ENCODE measurements around the gene UBE2Q1. TPM values are rescaled to one million over a fixed set of nuclear protein-coding genes. Genes with fewer than 3 reads are reported as not detected.
A peak's percentile ranks its signal among the peaks of the same experiment; 100 is the strongest.

Gene UBE2Q1
- total RNA-seq, 2 donors from 2014 or later = 80.3 to 82.4 TPM

DNA sequence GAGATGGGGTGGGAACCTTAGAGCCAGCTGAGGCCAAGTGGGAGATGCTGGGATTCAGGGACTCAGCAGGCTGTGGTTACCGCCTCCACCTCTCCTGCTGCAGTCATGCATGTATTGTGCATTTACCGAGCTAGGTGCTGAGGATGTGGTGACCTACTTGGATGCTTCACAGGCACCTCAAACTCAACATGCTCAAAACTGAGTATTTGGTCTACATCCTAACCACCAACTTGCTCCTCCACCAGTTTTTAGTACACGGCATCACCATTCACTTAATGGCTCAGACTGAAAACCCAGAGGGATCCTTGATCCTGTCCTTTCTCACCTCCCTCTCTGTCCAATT, 14.7 kb upstream of the UBE2Q1 start:
- no peaks in the 10 kb centered on the region for H3K36me3 Mint-ChIP-seq (ENCODE audit: low read depth)
- peak; percentile 51 for ATAC-seq
- no peak overlapping the region for H3K4me3 Mint-ChIP-seq
- H3K9me3 ChIP-seq (ENCODE audit: control insufficient read depth, low read length, poor library complexity, severe bottlenecking) = no peaks in the 10 kb centered on the region
- DNase-seq = no peak
- peaks cover 12% of the 10 kb centered on the region for H3K27me3 Mint-ChIP-seq
- H3K27ac Mint-ChIP-seq = no peak overlapping the region
- peaks cover 30% of the 10 kb centered on the region for H3K4me1 Mint-ChIP-seq

DNA sequence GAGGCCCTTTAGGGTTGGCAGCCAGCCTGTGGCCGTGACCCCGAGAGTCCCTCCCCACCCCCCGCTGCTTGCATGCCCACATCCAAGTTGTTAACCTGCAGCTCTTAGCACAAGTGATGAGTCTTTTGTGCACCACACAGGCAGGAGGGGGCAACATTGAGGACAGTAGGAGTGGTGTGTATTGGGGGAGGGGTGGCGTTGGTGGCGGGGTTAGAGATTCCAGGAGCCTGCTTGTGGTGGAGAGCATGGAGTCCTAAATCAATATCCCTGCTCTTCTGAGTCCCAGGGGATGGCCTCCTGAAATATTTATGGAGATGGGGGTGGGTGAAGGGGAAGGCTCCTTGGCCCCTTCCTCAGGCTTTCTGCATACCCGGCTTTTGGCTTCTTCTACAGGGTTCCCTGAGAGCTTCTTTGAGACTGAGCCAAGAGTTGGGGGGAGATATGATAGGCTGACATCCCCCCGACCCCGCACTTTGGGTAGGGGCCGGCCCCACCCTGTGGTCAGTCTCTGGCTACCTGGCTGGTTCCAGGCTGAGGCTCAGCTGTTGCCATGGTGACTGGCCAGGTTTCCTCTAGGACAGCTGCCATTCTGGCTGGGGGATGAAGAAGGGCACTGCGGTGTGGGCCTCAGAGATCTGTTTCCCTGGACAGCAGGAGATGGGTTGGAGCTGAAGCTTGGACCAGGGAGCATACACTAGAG, 14.2 kb upstream of the UBE2Q1 start:
- Mint-ChIP-seq H3K4me3 (no peak overlapping the region), H3K27ac (no peak overlapping the region), H3K4me1 (peaks cover 34% of the 10 kb centered on the region), H3K36me3 (ENCODE audit: low read depth) (no peaks in the 10 kb centered on the region), H3K27me3 (peaks cover 17% of the 10 kb centered on the region)
- ATAC-seq = no peak
- H3K9me3 ChIP-seq (ENCODE audit: control insufficient read depth, low read length, poor library complexity, severe bottlenecking) = no peaks in the 10 kb centered on the region
- no peak for DNase-seq

DNA sequence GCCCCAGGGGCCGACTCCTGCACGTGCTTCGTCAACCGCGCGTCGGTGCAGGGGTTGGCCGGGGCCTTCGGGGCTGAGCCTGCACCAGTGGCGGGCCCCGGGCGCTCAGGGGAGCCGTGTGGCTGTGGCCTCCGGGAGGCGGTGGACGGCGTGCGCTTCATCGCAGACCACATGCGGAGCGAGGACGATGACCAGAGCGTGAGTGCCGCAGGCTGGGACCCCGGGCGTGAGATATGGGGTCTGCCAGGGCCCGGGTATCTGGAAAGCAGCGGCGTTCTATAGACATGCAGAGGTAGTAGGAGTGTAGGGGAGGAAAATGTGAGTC, 13.5 kb upstream of the UBE2Q1 start:
- no peaks in the 10 kb centered on the region for H3K9me3 ChIP-seq (ENCODE audit: control insufficient read depth, low read length, poor library complexity, severe bottlenecking)
- ATAC-seq = no peak
- Mint-ChIP-seq H3K4me3 (no peak overlapping the region), H3K36me3 (ENCODE audit: low read depth) (no peaks in the 10 kb centered on the region), H3K4me1 (peaks cover 35% of the 10 kb centered on the region), H3K27ac (no peak overlapping the region), H3K27me3 (peaks cover 23% of the 10 kb centered on the region)
- DNase-seq = no peak

DNA sequence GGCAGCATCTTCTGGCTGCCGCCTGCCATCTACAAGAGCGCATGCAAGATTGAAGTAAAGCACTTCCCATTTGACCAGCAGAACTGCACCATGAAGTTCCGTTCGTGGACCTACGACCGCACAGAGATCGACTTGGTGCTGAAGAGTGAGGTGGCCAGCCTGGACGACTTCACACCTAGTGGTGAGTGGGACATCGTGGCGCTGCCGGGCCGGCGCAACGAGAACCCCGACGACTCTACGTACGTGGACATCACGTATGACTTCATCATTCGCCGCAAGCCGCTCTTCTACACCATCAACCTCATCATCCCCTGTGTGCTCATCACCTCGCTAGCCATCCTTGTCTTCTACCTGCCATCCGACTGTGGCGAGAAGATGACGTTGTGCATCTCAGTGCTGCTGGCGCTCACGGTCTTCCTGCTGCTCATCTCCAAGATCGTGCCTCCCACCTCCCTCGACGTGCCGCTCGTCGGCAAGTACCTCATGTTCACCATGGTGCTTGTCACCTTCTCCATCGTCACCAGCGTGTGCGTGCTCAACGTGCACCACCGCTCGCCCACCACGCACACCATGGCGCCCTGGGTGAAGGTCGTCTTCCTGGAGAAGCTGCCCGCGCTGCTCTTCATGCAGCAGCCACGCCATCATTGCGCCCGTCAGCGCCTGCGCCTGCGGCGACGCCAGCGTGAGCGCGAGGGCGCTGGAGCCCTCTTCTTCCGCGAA, 12.9 kb upstream of the UBE2Q1 start:
- peaks cover 28% of the 10 kb centered on the region for H3K27me3 Mint-ChIP-seq
- ATAC-seq (no peak), DNase-seq (no peak)
- no peaks in the 10 kb centered on the region for H3K9me3 ChIP-seq (ENCODE audit: control insufficient read depth, low read length, poor library complexity, severe bottlenecking)
- H3K36me3 Mint-ChIP-seq (ENCODE audit: low read depth) = no peaks in the 10 kb centered on the region
- H3K4me1 Mint-ChIP-seq = peaks cover 35% of the 10 kb centered on the region
- H3K4me3 Mint-ChIP-seq = peak overlapping the region; percentile 45
- H3K27ac Mint-ChIP-seq = no peak overlapping the region

DNA sequence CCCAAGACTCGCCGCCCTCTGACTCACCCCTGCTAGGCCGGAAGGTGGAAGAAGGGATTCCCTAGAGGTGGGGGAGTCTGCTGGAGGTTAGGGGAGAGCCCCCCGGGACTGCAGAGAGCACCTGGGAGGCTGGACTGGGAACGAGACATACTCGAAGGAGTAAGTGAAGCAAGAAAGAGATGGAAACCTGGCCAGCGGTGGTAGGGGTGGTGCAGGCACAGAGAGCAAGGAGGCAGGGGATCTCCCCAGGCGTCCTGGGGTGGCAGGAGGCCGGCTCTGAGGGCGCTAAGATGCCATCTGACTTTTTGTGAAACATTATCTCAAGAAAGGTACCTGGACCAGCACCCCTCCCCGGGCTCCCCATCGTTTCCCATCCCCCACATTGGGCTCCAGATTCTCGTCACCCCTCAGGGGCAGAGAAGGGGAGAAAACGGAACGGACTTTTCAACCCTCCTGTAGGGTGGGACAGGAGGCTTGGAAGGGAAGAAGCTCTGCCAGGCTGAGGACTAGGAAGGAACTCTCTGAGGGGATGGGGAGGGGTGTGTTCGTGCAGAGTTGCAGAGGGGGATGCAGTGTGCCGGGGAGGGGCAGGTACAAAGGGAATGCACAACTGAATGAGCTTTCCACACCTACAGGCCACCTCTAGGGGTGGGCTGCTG, 9.8 kb upstream of the UBE2Q1 start:
- Mint-ChIP-seq H3K36me3 (ENCODE audit: low read depth) (peaks cover 2% of the 10 kb centered on the region), H3K4me3 (no peak overlapping the region), H3K4me1 (peaks cover 18% of the 10 kb centered on the region), H3K27me3 (peaks cover 41% of the 10 kb centered on the region), H3K27ac (no peak overlapping the region)
- no peaks in the 10 kb centered on the region for H3K9me3 ChIP-seq (ENCODE audit: control insufficient read depth, low read length, poor library complexity, severe bottlenecking)
- ATAC-seq (peak; percentile 15), DNase-seq (no peak)

DNA sequence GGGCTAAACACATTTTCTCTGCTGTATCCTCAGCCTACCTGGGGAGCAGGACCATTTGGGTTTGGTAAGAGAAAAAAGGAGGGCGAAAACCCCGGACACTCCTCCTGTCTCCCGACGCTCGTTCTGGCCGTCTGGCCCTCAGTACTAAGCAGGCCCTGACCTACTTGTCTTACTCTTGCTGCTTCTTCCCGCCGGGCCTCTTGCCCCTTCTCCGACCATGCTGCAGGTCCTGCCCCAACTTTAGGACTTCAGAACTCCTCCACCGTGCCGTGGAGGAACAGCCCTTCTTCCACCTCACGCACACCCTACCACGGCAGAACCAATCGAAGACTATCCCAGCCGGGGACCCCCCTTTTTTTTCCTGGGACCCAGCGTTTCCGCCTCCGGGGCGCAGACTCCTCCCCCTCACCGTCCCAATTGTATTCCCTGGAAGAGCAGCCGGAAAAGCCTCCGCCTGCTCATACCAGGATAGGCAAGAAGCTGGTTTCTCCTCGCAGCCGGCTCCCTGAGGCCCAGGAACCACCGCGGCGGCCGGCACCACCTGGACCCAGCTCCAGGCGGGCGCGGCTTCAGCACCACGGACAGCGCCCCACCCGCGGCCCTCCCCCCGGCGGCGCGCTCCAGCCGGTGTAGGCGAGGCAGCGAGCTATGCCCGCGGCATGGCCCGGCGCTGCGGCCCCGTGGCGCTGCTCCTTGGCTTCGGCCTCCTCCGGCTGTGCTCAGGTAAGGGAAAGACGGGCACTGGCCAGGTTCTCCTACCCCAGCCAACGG, 9.1 kb upstream of the UBE2Q1 start, which contains the start of gene CHRNB2:
Gene CHRNB2, plus strand, starts transcription at position 393 of the 771 bp plus-strand sequence. Its CDS starts 267 bp downstream, at position 660.
- ATAC-seq = peak; percentile 98
- no peak within 1 kb of the TSS for H3K27ac Mint-ChIP-seq
- H3K4me3 Mint-ChIP-seq = peak within 1 kb of the TSS; percentile 46
- H3K27me3 Mint-ChIP-seq = peaks cover 41% of the 10 kb centered on the region
- peaks cover 13% of the 10 kb centered on the region for H3K4me1 Mint-ChIP-seq
- no peaks in the 10 kb centered on the region for H3K9me3 ChIP-seq (ENCODE audit: control insufficient read depth, low read length, poor library complexity, severe bottlenecking)
- DNase-seq = peak; percentile 70 to 80 (median 78)
- peaks cover 2% of the 10 kb centered on the region for H3K36me3 Mint-ChIP-seq (ENCODE audit: low read depth)

DNA sequence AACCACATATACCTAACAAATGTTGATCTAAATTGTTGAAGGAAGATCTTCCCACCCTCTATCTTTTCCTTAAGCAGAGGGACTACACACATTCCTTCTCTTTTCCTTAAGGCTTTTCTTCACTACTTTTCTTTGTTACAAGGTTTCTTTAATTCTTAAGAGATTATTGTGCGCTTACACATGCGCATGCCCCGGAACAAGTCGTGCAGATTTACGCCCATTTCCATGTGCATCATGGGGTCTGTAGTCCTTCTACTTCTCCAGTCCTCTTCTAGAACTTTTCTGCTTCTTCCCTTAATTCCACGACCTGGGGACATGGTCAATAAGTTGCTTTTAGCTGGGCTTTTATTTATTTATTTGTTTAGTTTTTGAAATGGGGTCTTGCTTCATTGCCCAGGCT, 7.4 kb upstream of the UBE2Q1 start:
- ATAC-seq (no peak), DNase-seq (no peak)
- no peak overlapping the region for H3K27ac Mint-ChIP-seq
- H3K36me3 Mint-ChIP-seq (ENCODE audit: low read depth) = peaks cover 2% of the 10 kb centered on the region
- no peaks in the 10 kb centered on the region for H3K9me3 ChIP-seq (ENCODE audit: control insufficient read depth, low read length, poor library complexity, severe bottlenecking)
- no peak overlapping the region for H3K4me3 Mint-ChIP-seq
- peaks cover 41% of the 10 kb centered on the region for H3K27me3 Mint-ChIP-seq
- peaks cover 10% of the 10 kb centered on the region for H3K4me1 Mint-ChIP-seq

DNA sequence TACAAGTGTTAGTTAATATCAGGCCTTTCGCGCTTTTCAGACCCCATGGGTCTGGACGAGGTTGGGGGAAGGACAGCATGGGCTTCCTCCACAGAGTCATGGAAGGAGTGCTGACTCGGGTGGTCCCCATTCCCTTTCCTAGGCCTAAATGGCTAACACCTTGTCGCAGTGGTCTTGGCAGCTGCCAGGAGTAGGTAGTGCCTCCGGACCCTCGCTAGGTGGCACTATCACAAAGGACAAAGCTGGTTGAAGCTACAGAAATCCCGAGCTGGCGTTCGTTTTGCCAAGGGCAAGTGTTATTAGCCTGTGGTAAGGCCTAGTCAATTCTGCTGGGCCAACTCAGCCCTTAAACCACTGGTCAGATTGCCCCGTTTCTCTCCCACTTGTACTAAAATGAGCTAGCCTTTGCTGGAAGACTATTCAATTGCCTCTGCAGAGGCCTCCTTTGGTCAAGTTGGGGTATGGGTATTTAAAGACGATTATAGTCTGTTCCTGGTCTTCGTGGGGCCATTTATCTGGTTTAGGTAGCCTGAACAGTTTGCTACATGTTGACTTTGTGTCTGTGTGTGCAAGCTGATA, 1.1 kb upstream of the UBE2Q1 start:
- DNase-seq = peak; percentile 59 to 72 (median 65)
- no peaks in the 10 kb centered on the region for H3K9me3 ChIP-seq (ENCODE audit: control insufficient read depth, low read length, poor library complexity, severe bottlenecking)
- Mint-ChIP-seq H3K27me3 (no peaks in the 10 kb centered on the region), H3K36me3 (ENCODE audit: low read depth) (peaks cover 6% of the 10 kb centered on the region), H3K4me1 (peaks cover 24% of the 10 kb centered on the region), H3K4me3 (peak overlapping the region; percentile 93), H3K27ac (peak overlapping the region; percentile 97)
- peak; percentile 46 for ATAC-seq

DNA sequence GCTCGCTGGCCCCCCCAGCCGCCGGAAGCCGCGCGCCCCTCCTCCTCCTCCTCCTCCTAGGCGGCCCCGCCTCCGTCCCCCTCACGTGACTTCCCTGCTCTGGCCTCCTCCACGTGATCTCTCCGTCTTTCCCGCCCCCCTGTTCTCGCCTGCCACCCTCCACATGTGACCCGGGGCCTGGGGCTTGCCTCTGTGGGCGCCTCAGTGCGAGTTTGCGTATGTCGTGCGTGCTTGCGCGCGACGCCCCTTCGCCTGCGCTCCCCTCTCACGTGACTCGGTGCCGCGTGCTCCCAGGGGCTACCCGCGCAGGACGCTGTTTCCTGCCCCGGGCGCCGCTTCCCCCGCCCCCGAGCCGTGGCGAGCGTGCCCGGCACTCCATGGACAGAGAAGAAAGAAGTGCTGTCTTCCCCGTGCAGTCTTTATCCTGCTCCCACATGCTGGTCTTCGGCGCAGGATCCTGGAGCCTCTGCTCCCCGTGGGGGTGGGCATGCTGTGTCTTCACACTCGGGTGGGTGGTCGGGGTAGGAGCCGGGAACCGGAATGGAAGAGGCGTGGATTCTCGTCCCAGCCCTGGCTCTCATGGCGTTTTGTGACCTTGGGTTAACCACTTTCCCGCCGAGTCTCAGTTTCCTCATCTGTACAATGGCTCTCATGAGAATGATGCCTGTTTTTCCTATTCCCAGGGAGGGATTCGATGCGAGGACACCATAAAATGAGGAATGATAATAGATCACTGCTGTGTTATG, 431 bp upstream of the UBE2Q1 start:
- no peaks in the 10 kb centered on the region for H3K9me3 ChIP-seq (ENCODE audit: control insufficient read depth, low read length, poor library complexity, severe bottlenecking)
- peak; percentile 97 to 100 (median 99) for DNase-seq
- H3K27ac Mint-ChIP-seq = peak overlapping the region; percentile 97
- H3K4me3 Mint-ChIP-seq = peak overlapping the region; percentile 93
- no peaks in the 10 kb centered on the region for H3K27me3 Mint-ChIP-seq
- H3K36me3 Mint-ChIP-seq (ENCODE audit: low read depth) = peaks cover 6% of the 10 kb centered on the region
- peaks cover 25% of the 10 kb centered on the region for H3K4me1 Mint-ChIP-seq
- peak; percentile 92 for ATAC-seq

DNA sequence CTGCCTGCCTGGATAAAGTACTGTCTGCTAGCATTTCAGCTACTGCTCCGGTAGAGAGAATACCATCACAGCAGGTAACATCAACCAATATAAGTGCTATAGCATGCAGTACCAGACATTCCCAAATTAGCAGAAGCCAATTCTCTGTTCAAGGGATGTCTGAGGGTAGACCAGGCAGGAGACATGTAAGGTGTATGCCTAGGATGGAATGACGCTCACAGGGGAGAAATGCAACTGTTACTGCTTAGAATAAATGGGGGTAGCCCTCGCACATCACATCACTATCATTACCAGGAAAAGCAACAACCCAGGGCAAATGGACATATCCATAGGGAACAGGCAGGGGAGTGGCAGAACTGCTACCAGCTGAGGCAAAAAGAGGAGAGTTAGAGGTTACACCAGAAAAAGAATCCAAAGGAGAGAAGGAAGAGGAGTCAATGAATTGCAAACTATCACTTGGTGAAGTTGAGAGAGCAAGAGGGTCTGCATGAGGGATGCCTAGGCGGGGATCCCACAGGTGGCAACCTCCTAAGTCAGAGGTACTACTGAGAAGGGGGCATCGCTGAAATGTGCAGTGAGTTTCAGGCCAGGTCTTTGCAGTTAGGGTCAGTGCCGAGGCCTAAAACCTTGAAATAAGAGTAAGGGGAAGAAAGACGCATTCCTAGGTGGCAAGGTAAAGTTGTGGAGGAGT, 1.1 kb downstream of the UBE2Q1 start:
- no peaks in the 10 kb centered on the region for H3K9me3 ChIP-seq (ENCODE audit: control insufficient read depth, low read length, poor library complexity, severe bottlenecking)
- peak overlapping the region; percentile 97 for H3K27ac Mint-ChIP-seq
- H3K27me3 Mint-ChIP-seq = no peaks in the 10 kb centered on the region
- peaks cover 10% of the 10 kb centered on the region for H3K36me3 Mint-ChIP-seq (ENCODE audit: low read depth)
- ATAC-seq (no peak), DNase-seq (no peak)
- peaks cover 30% of the 10 kb centered on the region for H3K4me1 Mint-ChIP-seq
- peak overlapping the region; percentile 99 for H3K4me3 Mint-ChIP-seq

DNA sequence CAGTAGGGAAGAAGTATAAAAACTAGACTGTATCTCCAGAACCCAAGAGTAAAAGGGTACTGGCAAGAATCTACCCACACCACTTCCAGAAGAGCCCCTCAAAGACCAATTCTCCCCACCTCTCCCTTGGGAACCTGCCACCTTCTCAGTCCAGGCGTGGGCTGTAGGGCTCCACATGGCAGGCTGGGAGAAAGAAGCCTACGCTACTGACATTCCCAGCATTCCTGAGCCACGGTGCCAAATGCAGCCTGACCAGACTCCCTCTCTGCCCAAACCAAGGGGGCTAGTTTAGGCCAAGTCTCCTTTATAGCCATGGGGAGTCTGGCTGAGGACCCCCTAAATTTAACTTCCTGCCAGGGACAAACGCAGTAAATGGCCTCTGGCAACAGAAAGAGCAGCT, 2.0 kb downstream of the UBE2Q1 start:
- peaks cover 30% of the 10 kb centered on the region for H3K4me1 Mint-ChIP-seq
- no peak for DNase-seq
- H3K27ac Mint-ChIP-seq = peak overlapping the region; percentile 97
- no peak for ATAC-seq
- no peaks in the 10 kb centered on the region for H3K27me3 Mint-ChIP-seq
- no peaks in the 10 kb centered on the region for H3K9me3 ChIP-seq (ENCODE audit: control insufficient read depth, low read length, poor library complexity, severe bottlenecking)
- peak overlapping the region; percentile 99 for H3K4me3 Mint-ChIP-seq
- H3K36me3 Mint-ChIP-seq (ENCODE audit: low read depth) = peaks cover 10% of the 10 kb centered on the region

All from T-helper 17 cell (primary cell).